GM04504 (cell line): Measurements from ENCODE around the gene ERVK3-1.
"Not testable (repeated sequence)": the region's sequence is repeated elsewhere in the genome, so short reads cannot be mapped to it uniquely, and the experiment has no call there.

ENCODE experiments used
- DNase-seq: peaks from one replicate; pipeline ENCODE4 v3.0.0-alpha.2; 2012; ENCODE audit warnings: low read depth

Gene ERVK3-1, protein sequence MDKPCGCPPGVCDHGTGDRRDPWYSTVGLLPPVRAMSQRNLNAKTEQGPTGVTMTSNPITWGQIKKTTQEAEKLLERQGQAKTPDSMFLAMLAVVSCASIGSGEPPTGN

DNA sequence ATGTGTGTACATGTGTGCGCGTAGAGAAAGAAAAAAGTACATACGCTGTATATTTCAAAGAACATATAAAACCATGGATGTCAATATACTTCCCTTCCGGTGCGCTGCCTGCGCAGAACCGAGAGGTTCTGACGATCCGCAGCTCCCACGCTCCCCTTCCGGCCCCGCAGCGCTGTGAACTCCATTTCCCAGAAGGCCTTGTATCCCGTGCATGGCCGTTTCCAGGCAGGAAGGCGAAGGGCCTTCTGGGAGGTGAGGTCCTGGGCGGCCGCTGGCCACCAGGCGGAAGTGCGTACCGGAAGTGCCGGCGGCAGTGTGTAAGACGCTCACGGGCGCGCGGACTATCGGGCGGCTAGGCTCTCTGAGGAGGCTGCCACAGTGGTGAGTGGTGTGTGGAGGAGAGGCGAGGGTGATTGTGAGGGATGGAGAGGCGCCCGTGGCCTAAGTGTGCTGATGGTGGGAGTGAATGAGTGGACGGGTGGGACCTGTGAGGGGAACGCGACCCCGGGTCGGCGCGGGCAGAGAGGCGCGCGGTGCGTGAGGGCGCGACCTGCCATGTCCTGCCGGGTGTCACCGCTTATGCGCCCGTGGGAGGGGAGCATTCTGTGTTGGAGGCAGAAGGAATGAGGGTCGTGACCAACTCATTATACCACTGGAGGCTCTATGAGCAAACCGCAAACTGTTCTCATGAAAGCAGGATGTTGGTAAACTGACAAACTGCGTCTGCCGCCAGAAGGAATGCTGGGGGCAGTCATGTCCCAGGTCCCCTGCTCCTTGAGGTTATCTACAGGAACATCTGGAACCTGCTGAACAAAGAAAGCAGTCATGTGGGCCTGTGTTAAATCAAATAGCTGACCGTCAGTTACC, at the start of gene ERVK3-1:
TSS of gene ERVK3-1 (plus strand) at position 313 of the 867 bp plus-strand sequence. CDS start 6,792 bp downstream, outside the sequence.
- peak; percentile 93 for DNase-seq

GRCh38 chr19:58258259-58258658, 46.9 kb upstream of the ERVK3-1 start:
- not testable (repeated sequence) for DNase-seq

DNA sequence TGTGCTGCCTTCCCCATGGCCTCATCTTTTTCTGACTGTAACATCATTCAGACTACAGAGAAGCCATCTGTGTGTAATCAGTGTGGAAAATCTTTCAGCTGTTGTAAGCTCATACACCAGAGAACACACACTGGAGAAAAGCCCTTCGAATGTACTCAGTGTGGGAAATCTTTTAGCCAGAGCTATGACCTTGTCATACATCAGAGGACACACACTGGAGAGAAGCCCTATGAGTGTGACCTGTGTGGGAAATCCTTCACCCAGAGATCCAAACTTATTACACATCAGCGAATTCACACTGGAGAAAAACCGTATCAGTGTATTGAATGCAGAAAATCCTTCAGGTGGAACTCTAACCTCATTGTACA, 43.6 kb upstream of the ERVK3-1 start:
- no peak for DNase-seq

DNA sequence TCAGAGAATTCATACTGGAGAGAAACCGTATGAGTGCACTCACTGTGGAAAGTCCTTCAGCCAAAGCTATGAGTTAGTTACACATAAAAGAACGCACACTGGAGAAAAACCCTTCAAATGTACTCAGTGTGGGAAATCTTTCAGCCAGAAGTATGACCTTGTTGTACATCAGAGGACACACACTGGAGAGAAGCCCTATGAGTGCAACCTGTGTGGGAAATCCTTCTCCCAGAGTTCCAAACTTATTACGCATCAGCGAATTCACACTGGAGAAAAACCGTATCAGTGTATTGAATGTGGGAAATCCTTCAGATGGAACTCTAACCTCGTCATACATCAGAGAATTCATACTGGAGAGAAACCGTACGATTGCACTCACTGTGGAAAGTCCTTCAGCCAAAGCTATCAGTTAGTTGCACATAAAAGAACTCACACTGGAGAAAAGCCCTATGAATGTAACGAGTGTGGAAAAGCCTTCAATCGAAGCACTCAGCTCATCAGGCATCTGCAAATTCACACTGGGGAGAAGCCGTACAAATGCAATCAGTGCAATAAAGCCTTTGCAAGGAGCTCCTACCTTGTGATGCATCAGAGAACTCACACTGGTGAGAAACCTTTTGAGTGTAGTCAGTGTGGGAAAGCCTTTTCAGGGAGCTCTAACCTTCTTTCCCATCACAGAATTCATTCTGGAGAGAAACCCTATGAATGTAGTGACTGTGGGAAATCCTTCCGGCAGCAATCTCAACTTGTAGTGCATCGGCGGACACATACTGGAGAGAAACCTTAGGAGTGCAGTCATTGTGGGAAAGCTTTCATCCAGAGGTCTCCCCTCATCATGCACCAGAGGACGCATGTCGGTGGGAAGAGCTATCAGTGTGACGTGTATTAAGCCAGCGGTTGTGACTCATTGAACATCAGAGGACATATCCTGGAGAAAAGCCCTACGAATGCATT, 42.9 kb upstream of the ERVK3-1 start:
- no peak for DNase-seq

DNA sequence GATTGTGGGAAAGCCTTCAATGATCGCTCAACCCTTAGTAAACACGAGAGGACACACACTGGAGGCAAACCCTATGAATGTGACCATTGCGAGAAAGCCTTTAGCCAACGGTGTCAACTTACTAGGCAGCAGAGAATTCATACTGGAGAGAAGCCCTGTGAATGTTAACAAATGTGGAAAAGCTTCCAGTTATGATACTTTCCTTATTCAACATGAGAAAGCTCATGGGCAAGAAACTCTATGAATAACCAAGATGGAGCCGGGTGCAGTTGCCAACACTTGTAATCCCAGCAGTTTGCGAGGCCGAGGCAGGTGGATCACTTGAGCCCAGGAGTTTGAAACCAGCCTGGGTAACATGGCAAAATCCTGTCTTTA, 42.3 kb upstream of the ERVK3-1 start:
- DNase-seq, result no peak

DNA sequence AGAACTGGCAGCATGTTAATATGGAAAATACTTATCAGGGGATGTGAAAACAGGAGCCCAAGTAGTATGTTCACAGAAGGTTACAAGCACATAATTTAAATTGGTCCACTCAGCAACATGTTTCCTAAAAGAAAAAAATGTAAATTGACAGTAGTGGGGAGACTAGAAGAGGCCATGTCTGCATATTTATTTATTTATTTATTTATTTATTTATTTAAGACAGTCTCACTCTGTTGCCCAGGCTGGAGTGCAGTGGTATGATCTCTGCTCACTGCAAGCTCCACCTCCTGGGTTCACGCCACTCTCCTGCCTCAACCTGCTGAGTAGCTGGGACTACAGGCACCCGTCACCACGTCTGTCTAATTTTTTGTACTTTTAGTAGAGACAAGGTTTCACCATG, 40.1 kb upstream of the ERVK3-1 start:
- no peak for DNase-seq

DNA sequence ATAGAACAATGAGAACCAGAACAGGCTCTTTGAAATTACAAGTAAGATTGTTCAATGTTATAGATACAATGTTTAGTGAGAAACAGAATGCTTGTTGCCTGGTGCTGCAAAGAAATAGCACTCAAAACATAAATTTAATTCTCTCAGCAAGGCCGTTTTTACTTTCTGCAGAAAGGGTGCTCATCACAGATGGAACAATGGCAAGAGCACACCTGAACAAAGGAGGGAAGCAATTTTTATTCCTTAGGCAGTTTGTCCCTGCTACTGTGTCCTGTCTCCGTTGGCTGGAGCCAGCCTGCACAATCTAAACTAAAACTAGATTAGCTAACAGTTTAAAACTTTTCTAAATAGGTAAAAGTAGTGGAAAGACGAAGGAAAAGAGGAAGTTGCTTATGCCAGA, 36.8 kb upstream of the ERVK3-1 start:
- no peak for DNase-seq

DNA sequence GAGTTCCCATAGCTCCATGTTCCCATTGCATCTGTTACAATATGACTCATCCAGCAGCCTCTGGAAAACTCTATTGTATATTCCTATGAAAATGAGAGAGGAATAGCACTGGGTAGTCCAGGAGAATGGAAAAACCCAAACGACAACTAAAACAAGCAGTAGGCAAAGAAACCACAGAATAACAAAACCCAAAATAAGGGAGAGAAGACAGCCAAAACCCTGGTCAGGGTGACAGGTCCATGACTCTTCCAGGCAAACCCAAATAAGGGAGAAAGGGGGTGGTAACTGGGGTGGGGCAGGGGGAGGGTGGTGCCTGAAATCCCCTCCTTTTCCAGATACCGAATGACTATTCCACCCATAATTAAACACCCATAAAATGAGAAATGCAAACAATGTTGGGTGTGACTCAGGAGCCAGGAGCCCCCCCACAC, 30.4 kb upstream of the ERVK3-1 start:
- DNase-seq, result no peak

DNA sequence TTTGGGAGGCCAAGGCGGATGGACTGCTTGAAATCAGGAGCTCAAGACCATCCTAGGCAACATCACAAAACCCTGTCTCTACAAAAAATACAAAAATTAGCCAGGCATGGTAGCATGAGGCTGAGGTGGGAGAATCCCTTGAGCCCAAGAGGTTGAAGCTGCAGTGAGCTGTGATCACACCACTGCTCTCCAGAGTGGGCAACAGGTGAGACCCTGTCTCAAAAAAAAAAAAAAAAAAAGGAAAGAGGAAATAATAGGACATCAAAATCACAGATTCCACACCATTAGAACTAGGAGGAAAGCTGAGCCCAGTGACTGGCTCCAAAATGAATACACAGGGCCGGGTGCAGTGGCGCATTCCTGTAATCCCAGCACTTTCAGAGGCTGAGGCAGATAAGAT, 29.6 kb upstream of the ERVK3-1 start:
- DNase-seq, result no peak

DNA sequence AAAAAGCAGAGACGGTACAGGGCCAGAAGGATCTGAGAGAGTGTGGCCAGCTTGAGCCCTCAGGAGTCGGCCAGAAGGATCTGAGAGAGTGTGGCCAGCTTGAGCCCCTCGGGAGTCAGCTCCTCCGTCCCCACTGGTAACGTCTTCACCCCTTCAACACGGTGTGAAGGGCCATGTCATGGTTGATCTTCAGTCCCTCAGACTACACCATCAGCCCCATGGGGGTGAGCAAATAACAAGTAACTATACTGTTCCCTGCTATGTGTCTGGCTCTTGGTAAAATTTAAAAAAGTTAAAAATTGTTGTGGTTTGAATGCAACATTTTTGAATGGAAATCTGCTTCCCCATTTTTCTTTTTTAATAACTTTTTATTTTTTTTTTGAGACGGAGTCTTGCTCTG, 28.0 kb upstream of the ERVK3-1 start:
- no peak for DNase-seq

GRCh38 chr19:58277748-58278540, 27.2 kb upstream of the ERVK3-1 start:
- no peak for DNase-seq

DNA sequence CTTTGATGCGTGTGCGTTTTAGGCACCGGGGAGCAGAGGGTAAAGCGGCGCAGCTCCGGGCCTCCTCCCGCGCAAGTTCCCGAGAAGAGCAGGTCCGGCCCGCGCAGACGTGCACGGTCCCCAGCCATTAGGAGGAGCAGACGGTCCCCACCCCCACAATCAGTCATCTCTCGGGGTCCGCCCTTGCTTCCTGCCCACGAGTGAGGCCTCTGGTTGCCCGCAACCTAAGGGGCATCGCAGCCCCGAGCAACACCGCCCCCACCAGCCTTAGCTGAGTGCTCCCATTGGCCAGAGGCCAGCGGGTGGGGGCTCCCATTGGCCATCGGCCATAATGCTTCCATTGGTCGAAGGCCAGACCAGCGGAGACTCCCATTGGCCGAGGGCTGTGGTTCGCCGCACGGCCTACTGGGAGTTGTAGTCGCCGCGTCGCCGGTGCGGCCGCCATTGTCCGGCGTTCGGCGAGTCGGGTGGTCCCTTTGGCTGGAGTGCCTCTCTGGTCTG, 26.6 kb upstream of the ERVK3-1 start, which contains the start of gene ZNF8:
TSS of gene ZNF8 (plus strand) at position 415 of the 501 bp plus-strand sequence. CDS start 127 bp downstream, outside the sequence.
- peak; percentile 97 for DNase-seq

DNA sequence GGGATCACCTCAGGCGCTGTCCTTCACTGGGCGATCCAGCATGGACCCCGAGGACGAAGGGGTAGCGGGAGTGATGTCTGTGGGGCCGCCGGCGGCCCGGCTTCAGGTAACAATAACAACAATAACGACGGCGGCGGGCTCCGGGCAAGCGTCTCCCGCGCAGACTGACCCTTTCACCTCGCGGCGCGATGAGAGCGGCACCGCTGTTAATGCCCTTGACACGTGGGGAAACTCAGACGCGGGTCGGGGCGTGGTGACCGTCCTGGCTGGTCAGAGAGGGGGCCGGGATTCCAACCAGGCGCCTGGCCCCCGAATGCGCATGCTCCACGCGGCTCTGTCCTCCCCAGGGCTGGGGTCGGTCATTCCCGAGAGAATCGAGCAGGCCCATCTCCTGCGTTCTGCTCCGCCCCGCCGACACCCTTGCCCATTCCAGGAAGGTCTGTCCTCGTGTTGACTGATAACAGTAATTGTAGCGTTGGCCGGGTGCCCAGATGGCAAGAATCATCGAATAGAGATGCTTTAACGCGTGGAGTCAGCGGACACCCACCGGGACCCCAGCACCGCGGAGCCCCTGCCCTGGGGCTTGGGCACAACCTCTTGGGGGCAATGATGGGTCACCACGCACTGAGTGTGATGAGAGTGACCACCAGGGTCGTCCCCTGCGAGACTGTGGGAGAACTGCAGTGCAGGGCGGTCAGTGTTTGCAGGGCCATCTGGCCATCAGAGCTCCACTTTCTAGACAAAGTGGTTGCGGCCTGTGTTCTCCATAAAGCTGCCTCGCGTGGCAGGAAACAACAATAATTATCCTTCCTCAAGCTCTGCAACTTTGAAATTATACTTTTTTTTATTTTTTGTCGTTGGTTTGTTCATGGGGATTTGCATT, 25.9 kb upstream of the ERVK3-1 start:
- DNase-seq, result peak; percentile 21

- DNase-seq, result no peak
Measured at GRCh38 chr19:58279925-58280316, 25.3 kb upstream of the ERVK3-1 start.

DNA sequence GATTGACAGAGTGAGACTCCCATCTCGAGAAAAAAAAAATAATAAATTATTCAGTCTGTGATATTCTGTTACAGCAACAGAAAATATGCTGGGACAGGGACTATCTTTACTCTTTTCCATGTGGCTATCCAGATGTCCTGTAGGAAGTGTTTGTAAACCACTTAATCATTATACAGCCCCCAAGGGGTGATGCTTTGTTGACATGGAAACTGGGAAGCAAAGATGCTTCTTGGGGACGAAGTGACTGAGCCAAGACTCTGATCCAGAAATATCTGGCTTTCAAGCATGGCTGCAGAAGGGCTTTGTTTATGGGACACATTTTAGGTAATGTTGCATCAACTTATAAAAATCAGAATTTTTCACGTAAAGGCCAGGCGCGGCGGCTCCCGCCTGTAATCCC, 21.0 kb upstream of the ERVK3-1 start:
- DNase-seq, result no peak

- DNase-seq, result no peak
Measured at GRCh38 chr19:58291943-58292342, 13.2 kb upstream of the ERVK3-1 start.

GRCh38 chr19:58294743-58295374, 10.3 kb upstream of the ERVK3-1 start:
- no peak for DNase-seq

- no peak for DNase-seq
Measured at GRCh38 chr19:58296104-58296503, 9.1 kb upstream of the ERVK3-1 start.

- no peak for DNase-seq
Measured at GRCh38 chr19:58300620-58301019, 4.6 kb upstream of the ERVK3-1 start.

DNA sequence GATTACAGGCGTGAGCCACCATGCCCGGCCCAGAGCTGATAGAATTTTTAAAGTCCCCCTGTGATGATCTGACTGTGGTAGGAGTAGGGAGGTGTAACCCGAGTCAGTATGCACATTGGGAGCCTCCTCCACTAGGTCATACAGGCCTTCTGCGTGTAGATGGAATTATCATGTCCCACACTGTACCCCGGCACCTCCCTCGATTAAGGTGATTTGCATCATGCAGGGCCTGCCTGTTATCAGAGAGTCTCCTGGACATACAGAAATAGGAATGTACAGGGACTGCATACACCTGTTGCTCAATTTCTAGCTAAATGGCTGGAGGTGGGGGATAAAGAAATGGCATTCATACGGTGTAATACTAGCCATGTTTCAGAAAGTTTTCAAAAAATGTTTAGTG, 922 bp upstream of the ERVK3-1 start:
- DNase-seq, result no peak
